ENCODE results near the gene CD19.

GRCh38 chr16:28905800-28906372 lies 25.9 kb upstream of the CD19 start:
- TF ChIP-seq CTCF (IDR thresholded peaks at IDR 0.05) (no peak), POLR2A (IDR thresholded peaks at IDR 0.05) (no peak)

Measured in transverse colon (tissue), 3 donors.